ENCODE measurements around the gene PEX5L. TPM values are rescaled to one million over a fixed set of nuclear protein-coding genes. Genes with fewer than 3 reads are reported as not detected.

The PEX5L gene
- total RNA-seq, 1 experiment from 2014 or later, result 0.47 TPM

GRCh38 chr3:180068023-180068422 is 31.3 kb upstream of the PEX5L start:
- peaks cover 6% of the 10 kb centered on the region for H3K4me1 Mint-ChIP-seq (ENCODE audit: insufficient read depth, unreplicated experiment)
- H3K9me3 Mint-ChIP-seq (ENCODE audit: unreplicated experiment), result no peaks in the 10 kb centered on the region
- no peak overlapping the region for H3K4me3 Mint-ChIP-seq (ENCODE audit: unreplicated experiment)
- ChIA-PET POLR2A (no interaction called here), CTCF (interaction anchor here (0.6 kb wide), 1 partner anchor 22 kb away, joined by 3 read pairs; no protein-coding TSS in a partner anchor)
- no peak overlapping the region for H3K27ac Mint-ChIP-seq (ENCODE audit: low read depth, unreplicated experiment)
- no peaks in the 10 kb centered on the region for H3K36me3 Mint-ChIP-seq (ENCODE audit: insufficient read depth, unreplicated experiment)
- intact Hi-C loops (cut with micrococcal nuclease), result loop anchor here (10.0 kb wide), 2 partner anchors 303 to 527 kb away; no protein-coding TSS in a partner anchor
- no peaks in the 10 kb centered on the region for H3K27me3 Mint-ChIP-seq (ENCODE audit: insufficient read depth, unreplicated experiment)
- no peak for DNase-seq (ENCODE audit: unreplicated experiment)
- TF ChIP-seq, protein P1, sequence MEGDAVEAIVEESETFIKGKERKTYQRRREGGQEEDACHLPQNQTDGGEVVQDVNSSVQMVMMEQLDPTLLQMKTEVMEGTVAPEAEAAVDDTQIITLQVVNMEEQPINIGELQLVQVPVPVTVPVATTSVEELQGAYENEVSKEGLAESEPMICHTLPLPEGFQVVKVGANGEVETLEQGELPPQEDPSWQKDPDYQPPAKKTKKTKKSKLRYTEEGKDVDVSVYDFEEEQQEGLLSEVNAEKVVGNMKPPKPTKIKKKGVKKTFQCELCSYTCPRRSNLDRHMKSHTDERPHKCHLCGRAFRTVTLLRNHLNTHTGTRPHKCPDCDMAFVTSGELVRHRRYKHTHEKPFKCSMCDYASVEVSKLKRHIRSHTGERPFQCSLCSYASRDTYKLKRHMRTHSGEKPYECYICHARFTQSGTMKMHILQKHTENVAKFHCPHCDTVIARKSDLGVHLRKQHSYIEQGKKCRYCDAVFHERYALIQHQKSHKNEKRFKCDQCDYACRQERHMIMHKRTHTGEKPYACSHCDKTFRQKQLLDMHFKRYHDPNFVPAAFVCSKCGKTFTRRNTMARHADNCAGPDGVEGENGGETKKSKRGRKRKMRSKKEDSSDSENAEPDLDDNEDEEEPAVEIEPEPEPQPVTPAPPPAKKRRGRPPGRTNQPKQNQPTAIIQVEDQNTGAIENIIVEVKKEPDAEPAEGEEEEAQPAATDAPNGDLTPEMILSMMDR (IDR thresholded peaks at IDR 0.05; ENCODE audit: unreplicated experiment), result no peak
- no TSS peak for BruUV-seq (replicated peaks)

GRCh38 chr3:180066598-180066997 is 29.9 kb upstream of the PEX5L start:
- BruUV-seq (replicated peaks), result no TSS peak
- intact Hi-C loops (cut with micrococcal nuclease), result loop anchor here (10.0 kb wide), 2 partner anchors 302 to 528 kb away; no protein-coding TSS in a partner anchor
- Mint-ChIP-seq H3K4me3 (ENCODE audit: unreplicated experiment) (no peak overlapping the region), H3K27me3 (ENCODE audit: insufficient read depth, unreplicated experiment) (no peaks in the 10 kb centered on the region), H3K27ac (ENCODE audit: low read depth, unreplicated experiment) (no peak overlapping the region), H3K9me3 (ENCODE audit: unreplicated experiment) (no peaks in the 10 kb centered on the region), H3K36me3 (ENCODE audit: insufficient read depth, unreplicated experiment) (no peaks in the 10 kb centered on the region), H3K4me1 (ENCODE audit: insufficient read depth, unreplicated experiment) (peaks cover 11% of the 10 kb centered on the region)
- ChIA-PET POLR2A (no interaction called here), CTCF (no interaction called here)
- TF ChIP-seq, protein P1 (IDR thresholded peaks at IDR 0.05; ENCODE audit: unreplicated experiment), result no peak
- no peak for DNase-seq (ENCODE audit: unreplicated experiment)

DNA sequence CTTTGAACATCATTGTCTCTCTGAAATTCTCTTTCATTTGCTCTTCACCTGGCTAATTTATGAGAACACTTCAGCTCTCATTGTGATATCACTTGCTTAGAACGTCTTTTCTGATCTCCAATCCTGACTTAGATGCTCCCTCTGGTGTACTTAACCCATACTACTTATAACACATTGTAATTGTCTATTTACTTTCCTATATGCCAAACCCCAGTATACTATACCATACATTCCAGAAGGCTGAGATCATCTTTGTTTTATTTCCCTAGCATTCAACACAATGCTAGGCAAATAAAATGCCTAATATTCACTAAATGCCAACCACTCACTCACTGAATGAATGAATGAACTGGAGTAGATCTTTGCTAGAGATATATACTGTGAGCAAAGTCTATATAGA is 27.0 kb upstream of the PEX5L start:
- intact Hi-C loops (cut with micrococcal nuclease), result loop anchor here (1.0 to 10.0 kb wide), 4 partner anchors 134 to 531 kb away; no protein-coding TSS in a partner anchor
- DNase-seq (ENCODE audit: unreplicated experiment), result peak; percentile 23
- no peaks in the 10 kb centered on the region for H3K36me3 Mint-ChIP-seq (ENCODE audit: insufficient read depth, unreplicated experiment)
- peaks cover 7% of the 10 kb centered on the region for H3K9me3 Mint-ChIP-seq (ENCODE audit: unreplicated experiment)
- ChIA-PET POLR2A (interaction anchor here (0.6 kb wide), 1 partner anchor 19 kb away, joined by 3 read pairs; no protein-coding TSS in a partner anchor), CTCF (no interaction called here)
- H3K4me1 Mint-ChIP-seq (ENCODE audit: insufficient read depth, unreplicated experiment), result peaks cover 11% of the 10 kb centered on the region
- BruUV-seq (replicated peaks), result no TSS peak
- H3K27me3 Mint-ChIP-seq (ENCODE audit: insufficient read depth, unreplicated experiment), result no peaks in the 10 kb centered on the region
- H3K27ac Mint-ChIP-seq (ENCODE audit: low read depth, unreplicated experiment), result no peak overlapping the region
- no peak overlapping the region for H3K4me3 Mint-ChIP-seq (ENCODE audit: unreplicated experiment)
- TF ChIP-seq, protein P1 (IDR thresholded peaks at IDR 0.05; ENCODE audit: unreplicated experiment), result no peak

- Mint-ChIP-seq H3K27me3 (ENCODE audit: insufficient read depth, unreplicated experiment) (no peaks in the 10 kb centered on the region), H3K36me3 (ENCODE audit: insufficient read depth, unreplicated experiment) (no peaks in the 10 kb centered on the region), H3K4me1 (ENCODE audit: insufficient read depth, unreplicated experiment) (peaks cover 11% of the 10 kb centered on the region), H3K4me3 (ENCODE audit: unreplicated experiment) (no peak overlapping the region), H3K9me3 (ENCODE audit: unreplicated experiment) (peaks cover 7% of the 10 kb centered on the region), H3K27ac (ENCODE audit: low read depth, unreplicated experiment) (no peak overlapping the region)
- peak; percentile 63 for DNase-seq (ENCODE audit: unreplicated experiment)
- ChIA-PET POLR2A (no interaction called here), CTCF (interaction anchor here (0.5 to 0.7 kb wide), 3 partner anchors 15 to 1041 kb away, joined by 3 to 4 read pairs (median 3); no protein-coding TSS in a partner anchor)
- intact Hi-C loops (cut with micrococcal nuclease), result loop anchor here (1.0 to 10.0 kb wide), 4 partner anchors 133 to 532 kb away; no protein-coding TSS in a partner anchor
- TF ChIP-seq, protein P1 (IDR thresholded peaks at IDR 0.05; ENCODE audit: unreplicated experiment), result no peak
- BruUV-seq (replicated peaks), result no TSS peak
These were observed 26.0 kb upstream of the PEX5L start for GRCh38 chr3:180062771-180063170.

All from MCF 10A (cell line).